ENCODE results near the gene EPB41L4A. TPM values are rescaled to one million over a fixed set of nuclear protein-coding genes. Genes with fewer than 3 reads are reported as not detected.

EPB41L4A gene
- total RNA-seq, 1 experiment from 2014 or later, result 28.6 TPM

- BruUV-seq (replicated peaks), result no TSS peak
- Mint-ChIP-seq H3K4me3 (ENCODE audit: low read depth, unreplicated experiment) (no peak overlapping the region), H3K27ac (ENCODE audit: unreplicated experiment) (no peak overlapping the region), H3K9me3 (ENCODE audit: low read depth, unreplicated experiment) (peaks cover 2% of the 10 kb centered on the region), H3K4me1 (ENCODE audit: low read depth, unreplicated experiment) (peaks cover 60% of the 10 kb centered on the region), H3K27me3 (ENCODE audit: unreplicated experiment) (no peaks in the 10 kb centered on the region), H3K36me3 (ENCODE audit: insufficient read depth, unreplicated experiment) (no peaks in the 10 kb centered on the region)
- CTCF ChIA-PET, result interaction anchor here (0.6 kb wide), 1 partner anchor 93 kb away, joined by 3 read pairs; no protein-coding TSS in a partner anchor
- intact Hi-C loops (cut with micrococcal nuclease; ENCODE audit: unreplicated experiment), result no loop called here
- TF ChIP-seq CTCF (IDR thresholded peaks at IDR 0.05; ENCODE audit: unreplicated experiment), result no peak
- DNase-seq, result no peak
Measured at GRCh38 chr5:112329419-112330090, 89.5 kb downstream of the EPB41L4A start.

DNA sequence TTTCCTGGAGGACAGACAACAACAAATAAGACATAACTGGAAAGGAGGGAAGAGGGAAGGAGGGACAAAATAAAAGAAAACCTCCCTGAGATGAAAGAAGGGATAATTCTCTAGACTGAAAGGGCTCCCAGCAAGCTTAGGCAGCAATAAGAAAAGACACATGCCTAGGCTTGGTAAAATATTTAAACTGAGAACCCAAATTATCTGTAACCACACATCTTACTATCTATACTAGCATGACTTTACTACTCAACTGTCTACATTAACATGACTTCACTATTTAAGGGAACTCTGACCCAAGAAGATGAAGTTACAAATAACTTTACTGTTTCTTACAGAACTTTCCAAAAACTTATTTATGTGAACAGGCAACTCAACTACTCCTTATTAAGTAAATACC is 95.9 kb downstream of the EPB41L4A start:
- CTCF ChIA-PET, result no interaction called here
- H3K4me1 Mint-ChIP-seq (ENCODE audit: low read depth, unreplicated experiment), result peaks cover 17% of the 10 kb centered on the region
- H3K9me3 Mint-ChIP-seq (ENCODE audit: low read depth, unreplicated experiment), result no peaks in the 10 kb centered on the region
- H3K27me3 Mint-ChIP-seq (ENCODE audit: unreplicated experiment), result no peaks in the 10 kb centered on the region
- TF ChIP-seq CTCF (IDR thresholded peaks at IDR 0.05; ENCODE audit: unreplicated experiment), result no peak
- H3K27ac Mint-ChIP-seq (ENCODE audit: unreplicated experiment), result no peak overlapping the region
- H3K4me3 Mint-ChIP-seq (ENCODE audit: low read depth, unreplicated experiment), result no peak overlapping the region
- no peaks in the 10 kb centered on the region for H3K36me3 Mint-ChIP-seq (ENCODE audit: insufficient read depth, unreplicated experiment)
- DNase-seq, result no peak
- BruUV-seq (replicated peaks), result no TSS peak
- intact Hi-C loops (cut with micrococcal nuclease; ENCODE audit: unreplicated experiment), result no loop called here

GRCh38 chr5:112320408-112320807 is 98.7 kb downstream of the EPB41L4A start:
- CTCF ChIA-PET, result interaction anchor here (1.0 kb wide), 1 partner anchor 160 kb away, joined by 3 read pairs; no protein-coding TSS in a partner anchor
- no peak for DNase-seq
- no TSS peak for BruUV-seq (replicated peaks)
- Mint-ChIP-seq H3K4me1 (ENCODE audit: low read depth, unreplicated experiment) (peaks cover 31% of the 10 kb centered on the region), H3K27me3 (ENCODE audit: unreplicated experiment) (no peaks in the 10 kb centered on the region), H3K4me3 (ENCODE audit: low read depth, unreplicated experiment) (no peak overlapping the region), H3K9me3 (ENCODE audit: low read depth, unreplicated experiment) (no peaks in the 10 kb centered on the region), H3K36me3 (ENCODE audit: insufficient read depth, unreplicated experiment) (no peaks in the 10 kb centered on the region), H3K27ac (ENCODE audit: unreplicated experiment) (no peak overlapping the region)
- intact Hi-C loops (cut with micrococcal nuclease; ENCODE audit: unreplicated experiment), result no loop called here
- no peak for TF ChIP-seq CTCF (IDR thresholded peaks at IDR 0.05; ENCODE audit: unreplicated experiment)

- Mint-ChIP-seq H3K27me3 (ENCODE audit: unreplicated experiment) (no peaks in the 10 kb centered on the region), H3K36me3 (ENCODE audit: insufficient read depth, unreplicated experiment) (no peaks in the 10 kb centered on the region), H3K9me3 (ENCODE audit: low read depth, unreplicated experiment) (no peaks in the 10 kb centered on the region), H3K27ac (ENCODE audit: unreplicated experiment) (no peak overlapping the region), H3K4me1 (ENCODE audit: low read depth, unreplicated experiment) (peaks cover 38% of the 10 kb centered on the region), H3K4me3 (ENCODE audit: low read depth, unreplicated experiment) (no peak overlapping the region)
- intact Hi-C loops (cut with micrococcal nuclease; ENCODE audit: unreplicated experiment), result loop anchor here (5.0 kb wide), 3 partner anchors 91 to 106 kb away; no protein-coding TSS in a partner anchor
- no TSS peak for BruUV-seq (replicated peaks)
- DNase-seq, result no peak
- CTCF ChIA-PET, result interaction anchor here (0.6 kb wide), 2 partner anchors 15 to 31 kb away, joined by 4 to 6 read pairs; no protein-coding TSS in a partner anchor
- TF ChIP-seq CTCF (IDR thresholded peaks at IDR 0.05; ENCODE audit: unreplicated experiment), result no peak
Measured at GRCh38 chr5:112318346-112318745, 100.7 kb downstream of the EPB41L4A start.
